GM19324 (cell line): ENCODE results near the gene RAD18.

Experiments used
- ATAC-seq: cut with Tn5 transposase; IDR thresholded peaks from one replicate; pipeline ENCODE4 v1.9.1; 2021; ENCODE audit warnings: mild to moderate bottlenecking, moderate library complexity; ENCODE audit not compliant: unreplicated experiment, low FRiP score

Gene RAD18

DNA sequence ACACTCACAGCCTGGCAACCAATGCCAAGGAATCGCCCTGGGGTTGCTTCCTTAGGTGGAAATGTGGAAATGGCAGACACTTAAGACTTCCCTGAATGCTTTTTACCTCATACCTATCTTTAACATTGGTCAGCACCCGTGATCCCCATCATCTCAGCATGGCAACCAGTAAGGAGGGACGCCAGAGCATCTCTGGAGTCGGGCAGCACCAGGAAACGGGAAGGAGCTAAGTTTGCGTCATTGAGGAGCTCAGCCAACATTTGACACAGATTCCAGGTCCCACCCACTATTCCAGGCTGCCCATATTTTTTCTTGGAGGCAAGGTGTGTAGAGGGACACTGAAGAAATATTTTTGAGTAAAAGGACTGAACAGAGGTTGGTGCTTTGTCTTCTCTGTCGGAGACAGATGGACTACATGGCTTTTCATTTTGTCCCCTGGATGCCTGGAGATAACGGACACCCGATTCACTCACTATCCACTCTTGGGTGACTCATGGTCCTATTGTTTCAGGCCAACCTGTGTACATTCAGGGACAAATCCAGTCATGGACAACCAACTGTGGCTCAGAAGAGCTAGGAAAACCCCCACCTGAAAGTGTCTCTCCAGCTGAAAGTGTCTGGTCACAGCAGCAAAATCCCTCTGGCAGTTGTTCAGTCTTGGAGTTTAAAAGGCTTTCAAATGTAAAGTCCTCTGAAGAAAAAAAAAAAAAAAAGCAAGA lies 123.5 kb downstream of the RAD18 start:
- ATAC-seq: no peak

DNA sequence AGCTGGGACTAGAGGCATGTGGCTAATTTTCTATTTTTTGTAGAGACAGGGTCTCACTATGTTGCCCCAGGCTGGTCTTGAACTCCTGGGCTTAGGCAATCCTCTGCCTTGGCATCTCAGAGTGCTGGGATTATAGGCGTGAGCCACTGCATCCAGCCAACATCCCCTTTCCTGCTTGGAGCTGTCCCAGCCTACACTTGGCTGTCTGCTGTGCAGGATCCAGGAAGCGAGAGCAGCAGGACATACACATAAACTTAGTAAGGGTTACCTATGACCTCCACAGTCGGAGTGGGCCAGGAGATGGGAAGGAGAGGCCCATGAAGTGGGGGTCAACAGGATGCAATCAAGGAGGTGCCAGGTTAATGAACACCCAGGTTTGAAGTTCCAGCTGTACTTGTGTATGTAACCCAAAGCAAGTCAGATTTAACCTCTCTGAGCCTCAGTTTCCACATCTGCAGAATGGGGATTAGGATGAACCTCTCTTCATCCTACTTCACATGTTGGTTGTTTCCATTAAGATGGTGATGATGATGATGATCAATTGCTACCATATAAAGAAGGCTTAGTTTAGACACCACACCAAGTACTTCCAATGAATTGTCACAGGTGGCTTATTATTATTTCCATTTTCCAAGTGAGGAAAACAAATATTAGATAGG lies 124.4 kb downstream of the RAD18 start:
- ATAC-seq: no peak

DNA sequence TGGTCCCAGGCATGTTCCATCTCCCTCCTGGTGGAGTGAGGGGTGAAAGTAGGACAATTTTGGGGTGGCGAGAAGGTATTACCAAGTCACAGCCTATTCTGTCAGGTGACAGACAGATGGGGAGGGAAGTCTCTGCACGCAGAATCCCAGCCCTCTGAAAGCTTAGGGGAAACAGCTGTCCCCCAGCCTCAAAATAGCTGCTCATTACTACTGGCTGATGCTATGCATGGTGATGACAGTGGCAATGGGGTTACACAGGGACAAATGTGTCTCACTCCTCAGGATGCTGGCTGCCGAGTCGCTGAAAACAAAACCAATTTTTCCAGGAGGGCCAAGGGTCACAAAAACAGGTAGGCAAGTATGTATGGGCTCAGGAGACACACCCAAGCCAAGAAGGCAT lies 125.0 kb downstream of the RAD18 start:
- no peak for ATAC-seq

DNA sequence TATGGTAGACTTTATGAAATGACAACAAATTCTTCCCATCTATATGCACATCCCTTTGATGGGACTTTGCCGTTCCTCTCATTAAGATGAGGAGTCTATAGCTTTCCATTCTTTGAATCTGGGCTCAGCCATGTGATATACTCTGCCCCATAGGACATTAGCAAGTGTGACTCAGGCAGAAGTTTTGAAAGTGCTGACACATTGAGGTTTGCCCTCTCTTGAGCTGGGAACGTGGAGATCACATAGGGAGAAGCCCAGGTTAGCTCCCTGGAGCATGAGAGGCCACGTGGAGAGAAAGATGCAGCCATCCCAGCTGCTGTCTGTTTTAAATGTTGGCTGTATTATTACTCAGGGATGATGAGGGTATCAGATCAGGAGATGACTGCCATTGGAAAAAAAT lies 126.1 kb downstream of the RAD18 start:
- no peak for ATAC-seq

DNA sequence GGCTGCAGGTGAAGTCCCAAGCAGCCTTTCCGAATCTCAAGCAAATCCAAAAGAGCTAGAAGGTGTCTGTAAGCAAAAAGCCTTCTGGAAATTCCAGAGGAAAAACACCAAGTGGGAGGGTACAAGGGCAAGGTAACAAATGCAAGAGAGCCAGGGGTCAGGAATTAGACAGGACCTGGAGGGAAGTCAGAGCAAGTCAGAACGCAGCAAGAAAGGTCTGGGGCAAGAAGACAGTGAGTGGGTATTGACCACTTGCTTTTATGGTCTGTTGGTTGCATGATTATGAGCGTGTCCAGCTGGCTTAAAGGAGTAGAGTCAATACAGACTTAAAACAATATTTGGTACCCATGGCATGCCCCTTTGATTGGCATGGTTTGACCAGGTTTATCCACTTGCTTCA lies 127.2 kb downstream of the RAD18 start:
- ATAC-seq: no peak

DNA sequence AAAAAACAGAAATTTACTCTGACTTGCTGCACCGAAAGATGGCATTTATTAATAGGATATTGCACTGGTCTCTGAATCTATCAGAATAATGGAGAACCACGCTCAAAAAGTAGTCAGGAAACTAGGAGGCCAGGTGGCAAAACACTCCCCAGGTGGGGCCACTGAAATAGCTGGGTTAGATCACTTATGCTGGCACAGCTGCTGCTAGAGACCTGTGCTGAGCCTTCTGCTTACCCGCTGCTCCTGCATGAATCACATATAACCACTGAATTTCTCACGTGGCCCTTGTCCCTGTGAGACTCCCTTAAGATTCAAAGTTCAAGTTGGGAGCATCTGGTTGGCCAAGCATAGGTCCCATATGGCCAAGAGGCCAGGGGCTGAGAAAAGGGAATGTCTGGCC lies 127.9 kb downstream of the RAD18 start:
- no peak for ATAC-seq

DNA sequence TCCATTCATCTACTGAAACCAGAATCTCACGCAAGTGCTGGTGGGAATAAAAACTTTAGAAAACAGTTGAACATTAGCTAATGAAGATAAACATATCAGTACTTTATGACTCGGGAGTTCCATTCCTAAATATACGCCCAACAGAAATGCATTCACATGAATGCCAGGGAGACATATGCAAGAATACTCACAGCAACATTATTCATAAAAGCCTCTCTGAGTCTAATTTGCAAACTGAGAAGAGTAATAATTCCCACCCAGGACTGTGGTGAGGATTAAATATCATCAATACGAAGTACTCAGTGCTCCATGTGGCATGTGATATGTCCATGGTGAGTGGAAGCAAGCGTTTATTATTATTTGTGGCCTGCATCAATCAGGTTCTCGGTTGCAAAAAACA lies 128.3 kb downstream of the RAD18 start:
- ATAC-seq: no peak

DNA sequence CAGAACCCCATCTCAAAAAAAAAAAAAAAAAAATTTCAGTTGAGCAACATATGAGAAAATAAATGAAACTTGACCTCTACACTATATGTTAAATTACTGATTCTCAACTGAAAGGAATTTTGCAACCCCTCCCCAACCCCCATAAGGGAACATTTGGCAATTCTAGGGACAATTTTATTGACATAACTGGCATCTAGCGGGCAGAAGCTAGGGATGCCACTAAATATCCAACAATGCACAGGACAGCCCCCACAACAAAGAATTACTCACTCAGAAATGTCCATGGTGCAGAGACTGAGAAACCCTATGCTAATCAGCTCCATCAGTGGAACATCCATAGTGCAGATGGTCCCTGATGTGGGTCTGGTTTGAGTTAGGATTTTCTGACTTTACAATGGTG lies 135.6 kb downstream of the RAD18 start:
- no peak for ATAC-seq
